ENCODE data around the gene TESK2.
A peak's percentile ranks its signal among the peaks of the same experiment; 100 is the strongest.

The TESK2 gene

GRCh38 chr1:45334308-45335245 is 156.4 kb downstream of the TESK2 start:
- DNase-seq, result peak in 1 of 5 experiments; percentile 59

- no peak for DNase-seq
Measured at GRCh38 chr1:45332346-45332720, 158.6 kb downstream of the TESK2 start.

DNA sequence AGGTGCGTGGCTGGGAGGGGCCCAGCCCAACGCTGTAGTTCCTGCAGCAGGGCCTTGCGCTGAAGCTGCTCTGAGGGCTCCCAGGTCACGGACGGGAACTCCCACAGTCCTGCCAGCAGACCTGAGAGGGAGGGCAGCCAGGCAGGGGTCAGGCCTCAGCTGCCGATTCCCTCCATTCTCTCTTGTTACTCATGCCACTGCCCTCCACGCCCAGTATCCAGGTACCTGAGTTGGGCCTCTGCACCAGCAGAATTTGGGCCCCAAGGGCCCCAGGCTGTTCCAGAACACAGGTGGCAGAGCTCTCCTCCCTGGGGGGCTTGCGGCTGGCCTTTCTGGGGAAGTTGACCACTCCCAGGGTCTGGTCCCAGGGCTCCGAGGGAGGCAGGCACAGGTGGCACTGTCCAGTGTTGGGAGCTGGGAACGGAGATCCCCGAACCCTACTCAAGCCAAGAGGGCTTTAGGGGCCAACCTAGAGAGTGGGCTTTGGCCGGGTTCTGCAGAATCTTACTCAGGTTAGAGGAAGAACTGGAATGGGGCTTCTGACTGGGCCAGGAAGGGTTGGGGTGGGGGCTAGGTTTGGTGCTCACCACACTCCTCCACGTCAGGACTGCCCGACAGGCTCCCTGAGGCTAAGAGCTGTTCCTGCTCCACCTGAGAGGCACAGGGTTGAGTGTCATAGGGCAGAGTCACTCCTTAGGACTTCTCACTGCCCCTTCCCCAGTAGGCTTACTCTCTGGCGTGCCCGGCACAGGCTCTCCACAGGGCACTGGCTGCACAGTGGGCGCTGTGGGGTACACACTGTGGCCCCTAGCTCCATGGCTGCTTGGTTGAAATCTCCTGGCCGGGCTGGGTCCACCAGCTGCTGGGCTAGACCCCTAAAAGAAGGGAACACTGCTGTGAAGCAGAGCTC is 159.3 kb downstream of the TESK2 start:
- DNase-seq, result no peak

DNA sequence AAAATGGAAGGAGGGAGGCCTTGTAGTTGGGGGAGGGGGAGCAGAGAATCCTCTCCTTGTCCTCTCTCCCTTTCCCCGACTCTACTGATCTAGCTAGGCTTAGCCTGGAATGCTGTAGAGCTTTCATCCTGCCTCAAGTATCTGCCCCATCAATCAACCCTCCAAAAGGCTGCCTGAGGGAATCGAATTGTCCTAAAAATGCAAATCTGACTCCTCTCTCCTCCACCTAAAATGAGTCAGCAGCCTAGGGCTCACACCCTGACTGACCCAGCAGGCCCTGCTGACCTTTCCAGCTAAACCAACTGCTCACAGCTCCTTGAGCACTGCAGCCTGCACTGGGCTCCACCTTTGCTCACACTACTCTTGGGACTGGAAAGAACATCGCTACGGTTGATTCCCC is 161.5 kb downstream of the TESK2 start:
- no peak for DNase-seq

- no peak for DNase-seq
Measured at GRCh38 chr1:45328680-45329079, 162.3 kb downstream of the TESK2 start.

- DNase-seq, result no peak
Measured at GRCh38 chr1:45327644-45328515, 163.1 kb downstream of the TESK2 start.

- peak in 4 of 5 experiments; percentile 16 to 76 (median 42) for DNase-seq
Measured at GRCh38 chr1:45326627-45327623, 164.0 kb downstream of the TESK2 start, which contains the start of gene HPDL. Gene HPDL (plus strand): TSS chr1:45326895. CDS start chr1:45327149, 254 bp downstream.

GRCh38 chr1:45325851-45326506 is 165.0 kb downstream of the TESK2 start:
- DNase-seq, result no peak

DNA sequence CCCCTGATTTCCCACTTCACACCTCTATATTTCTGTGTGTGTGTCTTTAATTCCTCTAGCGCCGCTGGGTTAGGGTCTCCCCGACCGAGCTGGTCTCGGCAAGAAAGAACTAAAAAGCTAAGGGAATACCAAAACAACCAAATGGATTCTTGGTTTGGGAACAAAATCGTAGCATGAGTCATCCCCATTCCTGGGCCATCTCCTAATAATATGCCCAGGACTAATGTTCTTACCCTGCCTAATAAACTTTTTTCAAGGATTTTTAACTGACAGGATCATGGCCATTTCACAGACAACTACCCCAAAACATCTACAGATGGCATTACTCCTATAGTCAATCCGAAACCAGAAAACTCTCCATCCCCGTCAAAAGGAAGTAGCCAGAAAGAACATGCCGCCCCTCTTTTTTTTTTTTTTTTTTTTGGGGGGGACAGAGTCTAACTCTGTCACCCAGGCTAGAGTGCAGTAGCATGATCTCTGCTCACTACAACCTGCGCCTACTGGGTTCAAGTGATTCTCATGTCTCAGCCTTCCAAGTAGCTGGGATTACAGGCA is 168.4 kb downstream of the TESK2 start:
- DNase-seq, result no peak

DNA sequence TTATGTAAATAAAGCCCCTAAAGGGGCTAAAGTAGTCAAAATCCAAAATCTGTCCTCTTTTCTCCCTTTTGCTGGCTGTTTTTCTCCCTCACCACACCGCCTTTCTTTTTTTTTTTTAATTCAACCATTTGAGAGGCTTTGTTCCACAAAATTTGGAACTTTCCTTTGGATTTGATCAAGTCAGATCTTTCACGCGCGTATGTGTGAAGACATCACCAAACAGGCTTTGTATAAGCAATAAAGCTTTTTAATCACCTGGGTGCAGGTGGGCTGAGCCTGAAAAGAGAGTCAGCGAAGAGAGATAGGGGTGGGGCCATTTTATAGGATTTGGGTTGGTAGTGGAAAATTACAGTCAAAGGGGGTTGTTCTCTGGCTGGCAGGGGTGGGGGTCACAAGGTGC is 169.5 kb downstream of the TESK2 start:
- DNase-seq, result no peak

DNA sequence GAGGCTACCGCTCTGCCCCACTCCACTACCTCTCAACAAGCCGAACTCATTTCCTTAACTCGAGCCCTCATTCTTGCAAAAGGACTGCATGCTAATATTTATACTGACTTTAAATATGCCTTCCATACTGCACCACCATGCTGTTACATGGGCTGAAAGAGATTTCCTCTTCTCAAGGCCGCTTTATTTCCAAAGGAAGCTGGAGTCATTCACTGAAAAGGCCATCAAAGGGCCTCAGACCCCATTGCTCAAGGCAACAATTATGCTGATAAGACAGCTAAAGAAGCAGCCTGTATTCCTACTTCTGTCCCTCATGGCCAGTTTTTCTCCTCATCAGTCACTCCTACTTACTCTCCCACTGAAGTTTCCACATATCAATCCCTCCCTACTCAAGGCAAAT is 171.2 kb downstream of the TESK2 start:
- DNase-seq, result no peak

GRCh38 chr1:45317166-45317565 is 173.8 kb downstream of the TESK2 start:
- DNase-seq, result no peak

DNA sequence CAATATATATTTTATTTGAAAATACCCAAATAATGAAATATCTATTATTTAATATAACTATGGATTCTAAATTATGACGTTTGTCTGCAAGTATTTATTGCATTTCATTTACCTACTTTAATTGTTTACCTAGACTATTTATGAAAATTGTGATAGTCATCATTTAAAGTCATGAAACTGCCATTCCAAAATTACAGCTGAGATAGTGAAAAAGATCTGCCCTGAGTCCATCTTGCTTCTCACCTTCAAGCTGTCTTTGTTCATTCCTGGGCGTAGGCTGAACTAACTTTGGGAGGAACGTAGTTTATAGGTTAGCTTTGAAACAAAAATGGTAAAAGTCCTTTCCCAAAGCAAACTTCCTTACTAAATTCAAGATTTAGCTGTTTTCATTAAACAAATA is 176.7 kb downstream of the TESK2 start:
- DNase-seq, result no peak

DNA sequence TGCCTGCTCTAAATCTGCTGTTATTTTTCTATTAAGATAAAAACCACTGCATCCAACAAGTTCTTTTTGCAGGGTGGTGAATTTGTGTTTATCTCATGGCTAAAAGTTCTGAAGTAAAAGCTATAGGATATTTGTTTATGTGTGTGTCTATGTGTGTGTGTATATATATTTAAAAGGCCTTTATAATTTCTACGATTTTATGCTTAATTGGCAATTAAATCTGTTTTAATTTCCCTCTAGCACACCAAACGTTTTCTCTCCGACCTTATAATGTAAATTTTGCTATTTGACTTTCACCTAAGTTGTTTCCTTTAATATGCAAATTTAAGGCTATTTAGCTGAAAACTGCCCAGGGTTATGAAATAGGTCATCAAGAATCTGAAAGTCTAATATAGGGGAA is 184.1 kb downstream of the TESK2 start:
- DNase-seq, result no peak

- DNase-seq, result peak in 1 of 5 experiments; percentile 64
Measured at GRCh38 chr1:45306319-45306718, 184.6 kb downstream of the TESK2 start.

- no peak for DNase-seq
Measured at GRCh38 chr1:45305231-45305630, 185.7 kb downstream of the TESK2 start.

GRCh38 chr1:45304311-45305081 is 186.5 kb downstream of the TESK2 start:
- DNase-seq, result no peak

GRCh38 chr1:45303520-45304310 is 187.2 kb downstream of the TESK2 start:
- DNase-seq, result peak; percentile 90 to 98 (median 97)
